Measurements from ENCODE around the gene TMEM51. TPM values are rescaled to one million over a fixed set of nuclear protein-coding genes. Genes with fewer than 3 reads are reported as not detected.

Gene TMEM51
- total RNA-seq, 1 experiment from 2014 or later, result 1.7 TPM

DNA sequence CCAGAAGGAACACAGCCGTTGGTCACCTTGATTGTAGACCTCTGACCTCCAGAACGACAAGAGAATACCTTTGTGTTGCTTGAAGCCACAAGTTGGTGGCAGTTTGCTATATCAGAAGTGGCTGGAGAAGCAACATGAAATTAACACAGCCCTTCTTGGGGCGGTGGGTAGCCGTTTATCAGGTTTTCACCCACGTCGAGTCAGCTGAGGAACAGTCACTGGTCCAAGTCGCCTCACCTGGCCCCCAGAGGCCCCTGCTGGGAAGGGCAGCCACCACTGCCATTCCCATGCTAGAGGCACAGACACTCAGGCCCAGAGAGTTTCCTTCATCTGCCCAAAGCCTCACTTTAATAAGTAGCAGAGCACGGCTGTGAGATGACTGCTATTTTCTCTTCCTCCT is 37.7 kb downstream of the TMEM51 start:
- TF ChIP-seq, protein P1, sequence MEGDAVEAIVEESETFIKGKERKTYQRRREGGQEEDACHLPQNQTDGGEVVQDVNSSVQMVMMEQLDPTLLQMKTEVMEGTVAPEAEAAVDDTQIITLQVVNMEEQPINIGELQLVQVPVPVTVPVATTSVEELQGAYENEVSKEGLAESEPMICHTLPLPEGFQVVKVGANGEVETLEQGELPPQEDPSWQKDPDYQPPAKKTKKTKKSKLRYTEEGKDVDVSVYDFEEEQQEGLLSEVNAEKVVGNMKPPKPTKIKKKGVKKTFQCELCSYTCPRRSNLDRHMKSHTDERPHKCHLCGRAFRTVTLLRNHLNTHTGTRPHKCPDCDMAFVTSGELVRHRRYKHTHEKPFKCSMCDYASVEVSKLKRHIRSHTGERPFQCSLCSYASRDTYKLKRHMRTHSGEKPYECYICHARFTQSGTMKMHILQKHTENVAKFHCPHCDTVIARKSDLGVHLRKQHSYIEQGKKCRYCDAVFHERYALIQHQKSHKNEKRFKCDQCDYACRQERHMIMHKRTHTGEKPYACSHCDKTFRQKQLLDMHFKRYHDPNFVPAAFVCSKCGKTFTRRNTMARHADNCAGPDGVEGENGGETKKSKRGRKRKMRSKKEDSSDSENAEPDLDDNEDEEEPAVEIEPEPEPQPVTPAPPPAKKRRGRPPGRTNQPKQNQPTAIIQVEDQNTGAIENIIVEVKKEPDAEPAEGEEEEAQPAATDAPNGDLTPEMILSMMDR (conservative IDR thresholded peaks at IDR 0.05; ENCODE audit: low read depth, low read length), result no peak
- no peak for TF ChIP-seq EZH2 (IDR thresholded peaks at IDR 0.05; ENCODE audit: borderline replicate concordance, low read depth, low read length, poor library complexity, severe bottlenecking)
- Histone ChIP-seq H3K4me3 (ENCODE audit: low read depth, low read length, poor library complexity, severe bottlenecking) (no peak overlapping the region), H3K9me3 (ENCODE audit: low read depth, low read length, poor library complexity, severe bottlenecking) (no peaks in the 10 kb centered on the region), H3K4me1 (ENCODE audit: insufficient read depth, low read length, poor library complexity, severe bottlenecking) (no peaks in the 10 kb centered on the region), H3K36me3 (ENCODE audit: insufficient read depth, low read length, poor library complexity, severe bottlenecking) (no peaks in the 10 kb centered on the region), H3K27me3 (replicated peaks; ENCODE audit: insufficient read depth, low read depth, low read length, poor library complexity) (no peaks in the 10 kb centered on the region), H3K27ac (ENCODE audit: low read depth, low read length, poor library complexity, severe bottlenecking) (no peak overlapping the region)
- BruUV-seq (replicated peaks), result no TSS peak
- DNase-seq (ENCODE audit: low spot score), result no peak
- POLR2A ChIA-PET (ENCODE audit: low non-redundant PET), result no interaction called here
- intact Hi-C loops (cut with micrococcal nuclease; ENCODE audit: unreplicated experiment), result no loop called here
- CTCF ChIA-PET, result interaction anchor here (0.7 kb wide), 1 partner anchor 250 kb away, joined by 3 read pairs; no protein-coding TSS in a partner anchor

GRCh38 chr1:15191770-15192169 is 38.2 kb downstream of the TMEM51 start:
- DNase-seq (ENCODE audit: low spot score), result no peak
- ChIA-PET CTCF (interaction anchor here (0.7 kb wide), 1 partner anchor 250 kb away, joined by 3 read pairs; no protein-coding TSS in a partner anchor), POLR2A (ENCODE audit: low non-redundant PET) (no interaction called here)
- BruUV-seq (replicated peaks), result no TSS peak
- no peak for TF ChIP-seq EZH2 (IDR thresholded peaks at IDR 0.05; ENCODE audit: borderline replicate concordance, low read depth, low read length, poor library complexity, severe bottlenecking)
- TF ChIP-seq, protein P1 (conservative IDR thresholded peaks at IDR 0.05; ENCODE audit: low read depth, low read length), result no peak
- no peak overlapping the region for H3K27ac ChIP-seq (ENCODE audit: low read depth, low read length, poor library complexity, severe bottlenecking)
- intact Hi-C loops (cut with micrococcal nuclease; ENCODE audit: unreplicated experiment), result no loop called here
- H3K27me3 ChIP-seq (replicated peaks; ENCODE audit: insufficient read depth, low read depth, low read length, poor library complexity), result no peaks in the 10 kb centered on the region
- no peak overlapping the region for H3K4me3 ChIP-seq (ENCODE audit: low read depth, low read length, poor library complexity, severe bottlenecking)
- no peaks in the 10 kb centered on the region for H3K9me3 ChIP-seq (ENCODE audit: low read depth, low read length, poor library complexity, severe bottlenecking)
- H3K4me1 ChIP-seq (ENCODE audit: insufficient read depth, low read length, poor library complexity, severe bottlenecking), result no peaks in the 10 kb centered on the region
- H3K36me3 ChIP-seq (ENCODE audit: insufficient read depth, low read length, poor library complexity, severe bottlenecking), result no peaks in the 10 kb centered on the region

- intact Hi-C loops (cut with micrococcal nuclease; ENCODE audit: unreplicated experiment), result no loop called here
- TF ChIP-seq, protein P1 (conservative IDR thresholded peaks at IDR 0.05; ENCODE audit: low read depth, low read length), result no peak
- no peak for TF ChIP-seq EZH2 (IDR thresholded peaks at IDR 0.05; ENCODE audit: borderline replicate concordance, low read depth, low read length, poor library complexity, severe bottlenecking)
- ChIA-PET CTCF (no interaction called here), POLR2A (ENCODE audit: low non-redundant PET) (no interaction called here)
- H3K9me3 ChIP-seq (ENCODE audit: low read depth, low read length, poor library complexity, severe bottlenecking), result no peaks in the 10 kb centered on the region
- no peaks in the 10 kb centered on the region for H3K36me3 ChIP-seq (ENCODE audit: insufficient read depth, low read length, poor library complexity, severe bottlenecking)
- no peak overlapping the region for H3K27ac ChIP-seq (ENCODE audit: low read depth, low read length, poor library complexity, severe bottlenecking)
- no peaks in the 10 kb centered on the region for H3K27me3 ChIP-seq (replicated peaks; ENCODE audit: insufficient read depth, low read depth, low read length, poor library complexity)
- no peak overlapping the region for H3K4me3 ChIP-seq (ENCODE audit: low read depth, low read length, poor library complexity, severe bottlenecking)
- H3K4me1 ChIP-seq (ENCODE audit: insufficient read depth, low read length, poor library complexity, severe bottlenecking), result no peaks in the 10 kb centered on the region
- no TSS peak for BruUV-seq (replicated peaks)
- no peak for DNase-seq (ENCODE audit: low spot score)
Measured at GRCh38 chr1:15192916-15193550, 39.5 kb downstream of the TMEM51 start.
